CD4-positive, CD25-positive, alpha-beta regulatory T cell (primary cell): ENCODE results near the gene DNAJB2. TPM values are rescaled to one million over a fixed set of nuclear protein-coding genes. Genes with fewer than 3 reads are reported as not detected.
"Not testable (repeated sequence)": the region's sequence is repeated elsewhere in the genome, so short reads cannot be mapped to it uniquely, and the experiment has no call there.

Experiments used
- ATAC-seq, 2 donors: fragments of 150-1000 bp; cut with Tn5 transposase; one replicate each; pipeline ENCODE4 v1.10.0; 2021; ENCODE audit warnings: low read depth in 2 of 2, moderate number of reproducible peaks in 2 of 2, moderate library complexity in 1 of 2
- DNase-seq, 3 donors: peaks; one replicate each; pipeline versions ENCODE4 v3.0.0 to v3.0.0-alpha.2; 2012 to 2022; ENCODE audit warnings: mixed read lengths in 1 of 3
- H3K27ac ChIP-seq: one replicate; pipeline ENCODE4 v1.7.0; 2013; ENCODE audit warnings: mild to moderate bottlenecking, low read length; ENCODE audit not compliant: insufficient read depth, poor library complexity, severe bottlenecking
- H3K27me3 ChIP-seq: one replicate; pipeline ENCODE4 v1.7.0; 2013; ENCODE audit warnings: low read length; ENCODE audit not compliant: control insufficient read depth, insufficient read depth
- H3K36me3 ChIP-seq: one replicate; pipeline ENCODE4 v1.7.0; 2013; ENCODE audit warnings: mild to moderate bottlenecking, low read length, moderate library complexity; ENCODE audit not compliant: control insufficient read depth, insufficient read depth
- H3K4me1 ChIP-seq: 2 replicates; pipeline ENCODE4 v1.7.0; 2013; ENCODE audit warnings: mild to moderate bottlenecking, low read length; ENCODE audit not compliant: insufficient read depth, control insufficient read depth, poor library complexity, severe bottlenecking
- H3K4me3 ChIP-seq: one replicate; pipeline ENCODE4 v1.7.0; 2013; ENCODE audit warnings: low read depth, mild to moderate bottlenecking, low read length, moderate library complexity
- H3K9me3 ChIP-seq, 2 experiments: 1 replicate in 1 of 2; 2 replicates in 1 of 2; pipeline ENCODE4 v1.7.0; 2013; ENCODE audit warnings: low read length in 2 of 2, mild to moderate bottlenecking in 1 of 2, moderate library complexity in 1 of 2; ENCODE audit not compliant: control insufficient read depth in 2 of 2
- H3K27ac Mint-ChIP-seq, 3 donors: one replicate each; pipeline ENCODE4 v1.8.0; 2020 to 2022; ENCODE audit warnings: mild to moderate bottlenecking in 3 of 3, mixed read lengths in 3 of 3, moderate library complexity in 2 of 3
- H3K27me3 Mint-ChIP-seq: one replicate; pipeline ENCODE4 v1.8.0; 2022; ENCODE audit warnings: mild to moderate bottlenecking, mixed read lengths
- H3K36me3 Mint-ChIP-seq: one replicate; pipeline ENCODE4 v1.8.0; 2020; ENCODE audit warnings: mixed read lengths
- H3K4me1 Mint-ChIP-seq, 4 donors: one replicate each; pipeline ENCODE4 v1.8.0; 2020 to 2022; ENCODE audit warnings: mixed read lengths in 4 of 4, mild to moderate bottlenecking in 1 of 4
- H3K4me3 Mint-ChIP-seq, 4 donors: one replicate each; pipeline ENCODE4 v1.8.0; 2020 to 2022; ENCODE audit warnings: mild to moderate bottlenecking in 4 of 4, mixed read lengths in 4 of 4, moderate library complexity in 3 of 4
- H3K9me3 Mint-ChIP-seq, 7 donors: one replicate each; pipeline ENCODE4 v1.8.0; 2020 to 2022; ENCODE audit warnings: mixed read lengths in 7 of 7, mild to moderate bottlenecking in 3 of 7, moderate library complexity in 2 of 7
- polyA plus RNA-seq, 4 donors: library from polyadenylated mRNA; unstranded; fragments of 300-500 nt; fragmentation: Illumina TruSeq; gene quantifications; one replicate each; pipeline ENCODE4 v1.2.3, GENCODE V29; 2021
- total RNA-seq: library from RNA; stranded (reverse); gene quantifications from one replicate; pipeline ENCODE4 v1.2.3, GENCODE V29; 2022

Gene DNAJB2
- total and polyA plus RNA-seq, 5 donors from 2014 or later = 6.0 to 133 (median 6.3) TPM

DNA sequence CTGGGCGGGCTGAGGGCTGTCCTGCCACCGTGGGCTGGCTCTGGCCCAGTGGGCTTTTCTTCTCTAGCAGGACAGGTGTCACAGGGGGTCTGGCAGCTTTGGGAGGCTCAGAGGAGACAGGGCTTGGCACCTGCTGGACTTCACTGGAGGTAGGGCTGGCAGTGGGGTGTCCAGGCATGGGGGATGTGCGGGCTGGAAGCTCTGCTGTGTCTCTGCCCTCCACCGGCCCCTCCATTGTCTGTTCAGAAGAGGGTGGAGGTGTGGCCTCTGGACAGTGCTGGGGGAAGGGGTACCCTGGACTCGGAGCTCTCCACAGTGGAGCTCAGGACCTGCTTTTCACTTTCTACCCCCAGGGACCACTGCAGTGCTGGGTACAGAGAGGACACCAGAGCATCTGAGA is 20.9 kb downstream of the DNAJB2 start:
- ATAC-seq = no peak
- H3K27me3 ChIP-seq = peaks cover 6% of the 10 kb centered on the region
- H3K27me3 Mint-ChIP-seq = peaks cover 62% of the 10 kb centered on the region

GRCh38 chr2:219302412-219302968 is 23.3 kb downstream of the DNAJB2 start:
- H3K9me3 ChIP-seq = no peaks in the 10 kb centered on the region
- no peak overlapping the region for H3K27ac ChIP-seq
- peaks cover 4% of the 10 kb centered on the region for H3K4me1 ChIP-seq
- peaks cover 0 to 11% (median 0%) of the 10 kb centered on the region in 4 donors for H3K4me1 Mint-ChIP-seq
- H3K4me3 ChIP-seq = no peak overlapping the region
- ATAC-seq (no peak), DNase-seq (no peak)
- no peak overlapping the region for H3K4me3 Mint-ChIP-seq
- H3K27ac Mint-ChIP-seq = no peak overlapping the region
- no peaks in the 10 kb centered on the region for H3K36me3 Mint-ChIP-seq
- peaks cover 8% of the 10 kb centered on the region for H3K27me3 ChIP-seq
- no peaks in the 10 kb centered on the region for H3K36me3 ChIP-seq
- peaks cover 0 to 6% (median 0%) of the 10 kb centered on the region in 7 donors for H3K9me3 Mint-ChIP-seq
- H3K27me3 Mint-ChIP-seq = peaks cover 76% of the 10 kb centered on the region

More for the DNA sequence above, 20.9 kb downstream of the DNAJB2 start:
- no peak overlapping the region for H3K27ac ChIP-seq
- Mint-ChIP-seq H3K36me3 (no peaks in the 10 kb centered on the region), H3K9me3 (peaks cover 0 to 1% (median 0%) of the 10 kb centered on the region in 7 donors), H3K27ac (peak overlapping the region in 1 of 3 donors; percentile 77), H3K4me1 (peaks cover 0 to 24% (median 5%) of the 10 kb centered on the region in 4 donors), H3K4me3 (no peak overlapping the region)
- H3K4me3 ChIP-seq = no peak overlapping the region
- no peaks in the 10 kb centered on the region for H3K36me3 ChIP-seq
- no peaks in the 10 kb centered on the region for H3K9me3 ChIP-seq
- DNase-seq = no peak
- H3K4me1 ChIP-seq = peaks cover 6% of the 10 kb centered on the region

GRCh38 chr2:219304223-219304622 is 25.1 kb downstream of the DNAJB2 start:
- no peak overlapping the region for H3K27ac ChIP-seq
- DNase-seq = no peak
- peaks cover 74% of the 10 kb centered on the region for H3K27me3 Mint-ChIP-seq
- ATAC-seq = no peak
- H3K27ac Mint-ChIP-seq = no peak overlapping the region
- H3K9me3 Mint-ChIP-seq = peaks cover 0 to 6% (median 0%) of the 10 kb centered on the region in 7 donors
- H3K4me3 ChIP-seq = no peak overlapping the region
- no peaks in the 10 kb centered on the region for H3K4me1 ChIP-seq
- no peaks in the 10 kb centered on the region for H3K36me3 Mint-ChIP-seq
- H3K4me3 Mint-ChIP-seq = no peak overlapping the region
- H3K27me3 ChIP-seq = peaks cover 12% of the 10 kb centered on the region
- no peaks in the 10 kb centered on the region for H3K9me3 ChIP-seq
- peaks cover 0 to 2% (median 0%) of the 10 kb centered on the region in 4 donors for H3K4me1 Mint-ChIP-seq
- H3K36me3 ChIP-seq = no peaks in the 10 kb centered on the region

DNA sequence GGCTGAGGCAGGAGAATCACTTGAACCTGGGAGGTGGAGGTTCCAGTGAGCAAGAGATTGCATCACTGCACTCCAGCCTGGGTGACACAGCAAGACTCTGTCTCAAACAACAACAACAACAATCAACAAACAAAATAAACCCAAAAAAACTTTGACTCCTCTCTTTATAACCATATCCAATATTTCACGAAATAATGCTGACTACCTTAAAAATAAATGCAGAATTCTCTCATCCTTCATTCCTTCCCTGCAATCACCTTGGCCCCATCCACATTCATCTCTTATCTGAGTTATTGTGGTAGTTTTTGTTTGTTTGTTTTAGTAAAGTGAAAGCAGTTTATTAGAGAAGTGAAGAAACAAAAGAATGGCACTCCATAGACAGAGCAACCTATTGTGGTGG is 26.9 kb downstream of the DNAJB2 start:
- H3K4me3 Mint-ChIP-seq = no peak overlapping the region
- peaks cover 78% of the 10 kb centered on the region for H3K27me3 Mint-ChIP-seq
- H3K27ac ChIP-seq = no peak overlapping the region
- ATAC-seq (no peak), DNase-seq (no peak)
- peaks cover 20% of the 10 kb centered on the region for H3K27me3 ChIP-seq
- H3K36me3 ChIP-seq = no peaks in the 10 kb centered on the region
- H3K4me3 ChIP-seq = no peak overlapping the region
- peaks cover 0 to 2% (median 0%) of the 10 kb centered on the region in 4 donors for H3K4me1 Mint-ChIP-seq
- no peaks in the 10 kb centered on the region for H3K9me3 ChIP-seq
- no peaks in the 10 kb centered on the region for H3K36me3 Mint-ChIP-seq
- H3K4me1 ChIP-seq = no peaks in the 10 kb centered on the region
- peaks cover 0 to 6% (median 3%) of the 10 kb centered on the region in 7 donors for H3K9me3 Mint-ChIP-seq
- no peak overlapping the region for H3K27ac Mint-ChIP-seq

GRCh38 chr2:219308142-219309101 is 29.3 kb downstream of the DNAJB2 start:
- Histone ChIP-seq H3K4me3 (no peak overlapping the region), H3K36me3 (no peaks in the 10 kb centered on the region), H3K27me3 (peaks cover 18% of the 10 kb centered on the region), H3K27ac (no peak overlapping the region), H3K9me3 (no peaks in the 10 kb centered on the region), H3K4me1 (no peaks in the 10 kb centered on the region)
- Mint-ChIP-seq H3K27me3 (peaks cover 66% of the 10 kb centered on the region), H3K36me3 (peaks cover 2% of the 10 kb centered on the region), H3K27ac (no peak overlapping the region), H3K9me3 (peaks cover 0 to 6% (median 3%) of the 10 kb centered on the region in 7 donors), H3K4me3 (no peak overlapping the region), H3K4me1 (peaks cover 0 to 2% (median 0%) of the 10 kb centered on the region in 4 donors)
- DNase-seq (peak; percentile 33 to 57 (median 52)), ATAC-seq (peak; percentile 45 to 66)

DNA sequence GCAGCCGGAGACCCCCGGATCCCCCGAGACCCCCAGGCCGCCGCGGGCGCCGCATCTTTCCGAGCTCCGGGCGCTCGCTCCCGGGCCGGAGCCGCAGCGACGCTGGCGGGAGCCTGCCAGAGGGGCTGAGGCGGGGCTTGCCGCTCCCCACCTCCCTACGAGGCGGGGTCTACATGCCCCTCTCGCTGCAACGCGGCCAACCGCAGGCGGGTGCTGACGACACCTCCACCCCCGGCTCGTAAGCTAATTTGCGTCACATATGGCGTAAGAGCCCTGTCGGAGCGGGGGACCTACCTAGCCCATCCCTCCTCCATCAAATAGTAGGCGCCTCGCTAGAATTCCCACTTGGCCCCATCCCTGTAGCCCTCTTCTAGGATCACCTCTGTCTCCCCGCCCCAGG is 30.1 kb downstream of the DNAJB2 start, which contains the start of gene PTPRN:
PTPRN (minus strand) TSS at position 124 of the 400 bp plus-strand sequence; CDS start at position 55, 69 bp downstream.
- peak within 1 kb of the TSS in 1 of 3 donors; percentile 57 for H3K27ac Mint-ChIP-seq
- H3K4me3 Mint-ChIP-seq = no peak within 1 kb of the TSS
- H3K9me3 Mint-ChIP-seq = peaks cover 0 to 6% (median 3%) of the 10 kb centered on the region in 7 donors
- H3K27me3 Mint-ChIP-seq = peaks cover 63% of the 10 kb centered on the region
- no peaks in the 10 kb centered on the region for H3K36me3 ChIP-seq
- peaks cover 16% of the 10 kb centered on the region for H3K27me3 ChIP-seq
- no peak within 1 kb of the TSS for H3K4me3 ChIP-seq
- H3K27ac ChIP-seq = no peak within 1 kb of the TSS
- ATAC-seq (no peak), DNase-seq (no peak)
- peaks cover 5% of the 10 kb centered on the region for H3K36me3 Mint-ChIP-seq
- H3K9me3 ChIP-seq = no peaks in the 10 kb centered on the region
- peaks cover 0 to 2% (median 0%) of the 10 kb centered on the region in 4 donors for H3K4me1 Mint-ChIP-seq
- H3K4me1 ChIP-seq = no peaks in the 10 kb centered on the region

- not testable (repeated sequence) for H3K4me3 ChIP-seq, H3K4me3 Mint-ChIP-seq, H3K27ac ChIP-seq, H3K9me3 ChIP-seq, ATAC-seq, H3K27ac Mint-ChIP-seq, H3K4me1 ChIP-seq, DNase-seq, H3K9me3 Mint-ChIP-seq, H3K4me1 Mint-ChIP-seq, H3K36me3 ChIP-seq, H3K36me3 Mint-ChIP-seq
- peaks cover 37% of the 10 kb centered on the region for H3K27me3 Mint-ChIP-seq
- peaks cover 11% of the 10 kb centered on the region for H3K27me3 ChIP-seq
Measured at GRCh38 chr2:219312683-219313263, 33.6 kb downstream of the DNAJB2 start.
